Activated CD8-positive, alpha-beta memory T cell treated with anti-CD3 and anti-CD28 coated beads for 4 hours (primary cell): ENCODE measurements around the gene GRIK3.
"Not testable (repeated sequence)": the region's sequence is repeated elsewhere in the genome, so short reads cannot be mapped to it uniquely, and the experiment has no call there.

Experiments used
- DNase-seq, 2 donors: peaks; one replicate each; pipeline ENCODE4 v3.0.0-alpha.2; 2020; ENCODE audit warnings: low read depth in 2 of 2

Gene GRIK3

GRCh38 chr1:37034121-37035013 is at the start of gene GRIK3:
TSS of gene GRIK3 (minus strand) at chr1:37034515. CDS start at chr1:37034108, 407 bp downstream.
- DNase-seq: no peak

GRCh38 chr1:37084013-37084412 is 49.7 kb upstream of the GRIK3 start:
- DNase-seq: no peak

- no peak for DNase-seq
Measured at GRCh38 chr1:37083603-37084002, 49.3 kb upstream of the GRIK3 start.

- DNase-seq: not testable (repeated sequence)
Measured at GRCh38 chr1:37080296-37080986, 46.1 kb upstream of the GRIK3 start.

GRCh38 chr1:37078866-37079265 is 44.6 kb upstream of the GRIK3 start:
- DNase-seq: no peak

- DNase-seq: no peak
Measured at GRCh38 chr1:37076168-37076567, 41.9 kb upstream of the GRIK3 start.

- DNase-seq: no peak
Measured at GRCh38 chr1:37073854-37074379, 39.6 kb upstream of the GRIK3 start.

- no peak for DNase-seq
Measured at GRCh38 chr1:37073152-37073853, 39.0 kb upstream of the GRIK3 start.

GRCh38 chr1:37071829-37072228 is 37.5 kb upstream of the GRIK3 start:
- DNase-seq: no peak

GRCh38 chr1:37070126-37070525 is 35.8 kb upstream of the GRIK3 start:
- DNase-seq: no peak

GRCh38 chr1:37069406-37069805 is 35.1 kb upstream of the GRIK3 start:
- DNase-seq: no peak

- no peak for DNase-seq
Measured at GRCh38 chr1:37068897-37069296, 34.6 kb upstream of the GRIK3 start.

GRCh38 chr1:37068260-37068659 is 33.9 kb upstream of the GRIK3 start:
- DNase-seq: no peak

GRCh38 chr1:37064039-37064438 is 29.7 kb upstream of the GRIK3 start:
- DNase-seq: no peak

- DNase-seq: no peak
Measured at GRCh38 chr1:37059346-37059745, 25.0 kb upstream of the GRIK3 start.

- DNase-seq: no peak
Measured at GRCh38 chr1:37058424-37058988, 24.2 kb upstream of the GRIK3 start.

- no peak for DNase-seq
Measured at GRCh38 chr1:37056325-37056724, 22.0 kb upstream of the GRIK3 start.

- DNase-seq: no peak
Measured at GRCh38 chr1:37055631-37056030, 21.3 kb upstream of the GRIK3 start.

GRCh38 chr1:37053173-37053572 is 18.9 kb upstream of the GRIK3 start:
- DNase-seq: no peak

GRCh38 chr1:37052120-37052519 is 17.8 kb upstream of the GRIK3 start:
- DNase-seq: no peak

GRCh38 chr1:37051346-37051745 is 17.0 kb upstream of the GRIK3 start:
- no peak for DNase-seq

- no peak for DNase-seq
Measured at GRCh38 chr1:37047542-37047941, 13.2 kb upstream of the GRIK3 start.
